HG02943 (cell line): Measurements from ENCODE around the gene TMEM266.

Source experiments
- ATAC-seq: cut with Tn5 transposase; IDR thresholded peaks from one replicate; pipeline ENCODE4 v1.9.1; 2021; ENCODE audit warnings: mild to moderate bottlenecking, low read depth, moderate library complexity; ENCODE audit not compliant: unreplicated experiment

Gene TMEM266

GRCh38 chr15:76199106-76200082 is 139.6 kb downstream of the TMEM266 start:
- ATAC-seq, result no peak

- ATAC-seq, result no peak
These were observed 140.3 kb downstream of the TMEM266 start for GRCh38 chr15:76200083-76200465.

- ATAC-seq, result no peak
These were observed 140.9 kb downstream of the TMEM266 start for GRCh38 chr15:76200641-76201105.

DNA sequence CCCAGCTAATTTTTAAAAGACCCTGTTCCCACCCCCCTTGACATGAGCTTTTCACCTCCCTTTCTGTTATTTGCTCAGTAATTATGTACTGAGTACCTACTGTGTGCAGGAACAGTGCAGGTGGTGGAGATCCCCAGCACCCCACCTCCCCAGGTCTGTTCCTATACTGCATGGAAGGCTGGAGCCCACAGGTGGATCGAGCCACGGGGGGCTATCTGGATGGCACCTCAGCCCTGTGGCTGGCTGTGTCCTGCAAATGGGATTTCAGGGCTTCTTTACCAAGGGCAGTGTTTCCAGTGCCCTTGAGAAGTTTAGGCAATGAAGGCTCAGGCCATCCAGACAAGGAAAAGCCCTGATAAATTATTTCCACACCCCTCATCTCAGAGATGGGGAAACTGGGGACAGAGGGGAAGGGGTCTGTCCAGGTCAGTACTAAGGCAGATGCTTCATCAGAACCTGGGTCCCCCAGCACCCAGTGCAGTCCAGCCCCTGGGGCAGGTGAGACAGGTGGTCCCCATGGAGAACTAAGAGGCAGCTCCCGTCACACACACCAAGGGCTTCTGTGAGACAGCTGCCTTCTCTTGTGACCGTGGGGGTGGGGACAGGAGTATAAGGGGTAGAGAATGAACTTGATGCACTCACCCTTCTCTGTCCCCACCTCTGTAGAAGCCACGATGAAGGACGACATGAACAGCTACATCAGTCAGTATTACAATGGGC is 141.9 kb downstream of the TMEM266 start:
- ATAC-seq, result no peak

- no peak for ATAC-seq
These were observed 143.7 kb downstream of the TMEM266 start for GRCh38 chr15:76203346-76204108.

DNA sequence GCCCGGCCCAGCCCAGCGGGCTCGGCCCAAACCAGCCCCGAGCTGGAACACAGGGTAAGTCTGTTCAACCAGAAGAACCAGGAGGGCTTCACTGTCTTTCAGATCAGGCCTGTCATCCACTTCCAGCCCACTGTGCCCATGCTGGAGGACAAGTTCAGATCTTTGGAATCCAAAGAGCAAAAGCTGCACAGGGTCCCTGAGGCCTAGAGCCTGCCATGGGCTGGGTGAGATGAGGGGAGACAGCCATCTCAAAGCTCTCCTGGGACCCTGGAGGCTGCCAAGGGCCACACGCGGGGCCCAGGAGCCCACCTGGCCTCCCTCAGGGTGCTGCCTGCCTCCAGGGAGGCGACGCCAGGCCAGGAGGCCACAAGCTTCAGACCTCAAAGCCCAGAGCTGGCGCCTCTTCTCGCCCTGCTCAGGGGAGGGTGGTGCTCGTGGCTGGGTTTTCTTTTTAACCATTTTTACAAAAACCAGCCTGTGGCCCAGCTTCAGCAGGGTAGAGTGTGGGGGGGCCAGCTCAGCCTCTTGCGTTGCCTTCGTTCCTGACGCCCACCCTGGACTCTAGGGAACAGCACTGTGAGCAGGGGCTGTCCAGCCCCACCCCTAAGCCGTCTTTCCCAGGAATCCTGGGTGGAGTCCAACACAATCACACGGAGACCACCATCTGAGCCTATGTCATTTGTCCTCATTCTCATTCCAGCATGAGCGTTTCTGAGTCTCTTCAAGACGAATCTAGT is 144.5 kb downstream of the TMEM266 start:
- ATAC-seq, result no peak

GRCh38 chr15:76204916-76205460 is 145.2 kb downstream of the TMEM266 start:
- no peak for ATAC-seq

- ATAC-seq, result no peak
These were observed 146.7 kb downstream of the TMEM266 start for GRCh38 chr15:76206325-76206976.

- ATAC-seq, result no peak
These were observed 148.4 kb downstream of the TMEM266 start for GRCh38 chr15:76208084-76208785.

- ATAC-seq, result no peak
These were observed 149.1 kb downstream of the TMEM266 start for GRCh38 chr15:76208786-76209424.

GRCh38 chr15:76209523-76209922 is 149.7 kb downstream of the TMEM266 start:
- no peak for ATAC-seq

- ATAC-seq, result no peak
These were observed 150.2 kb downstream of the TMEM266 start for GRCh38 chr15:76209942-76210341.

- no peak for ATAC-seq
These were observed 155.8 kb downstream of the TMEM266 start for GRCh38 chr15:76215634-76216033.

DNA sequence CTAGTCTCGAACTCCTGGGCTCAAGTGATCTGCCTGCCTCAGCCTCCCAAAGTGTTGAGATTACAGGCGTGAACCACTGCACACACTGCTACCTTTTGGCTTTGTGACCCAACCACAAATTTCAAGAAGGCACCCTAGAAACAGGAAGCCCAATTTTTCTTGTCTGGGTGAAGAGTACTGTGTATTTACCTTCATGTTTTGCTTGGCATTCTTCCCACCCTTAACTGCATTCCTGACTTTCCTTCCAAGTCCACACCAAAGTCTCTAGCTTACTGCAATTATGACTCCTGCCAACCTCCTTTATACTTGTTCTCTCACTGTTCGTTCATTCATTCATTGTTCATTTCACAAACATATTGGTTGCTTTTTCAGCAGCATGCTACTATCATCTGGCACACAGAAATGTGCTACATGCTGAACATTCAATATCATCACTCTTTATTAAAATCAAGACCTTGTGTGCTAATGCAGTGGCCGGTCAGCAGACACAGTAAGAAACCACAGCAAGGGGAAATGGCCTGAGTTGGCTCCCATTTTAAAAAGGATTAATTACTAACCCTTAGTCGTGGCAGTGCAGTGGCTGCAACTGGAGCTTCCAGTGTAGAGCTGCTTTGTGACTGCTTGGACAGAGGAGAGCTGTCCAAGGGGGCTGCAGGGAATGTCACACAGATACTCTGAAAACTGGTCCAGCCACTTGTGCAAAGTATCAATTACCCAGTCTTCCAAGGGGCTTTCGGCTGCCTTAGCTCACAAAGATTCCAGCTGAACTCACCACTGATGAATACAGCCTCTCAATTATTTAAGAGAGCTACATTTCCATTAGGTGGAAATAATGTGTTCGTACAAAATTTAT is 157.5 kb downstream of the TMEM266 start:
- ATAC-seq, result no peak

DNA sequence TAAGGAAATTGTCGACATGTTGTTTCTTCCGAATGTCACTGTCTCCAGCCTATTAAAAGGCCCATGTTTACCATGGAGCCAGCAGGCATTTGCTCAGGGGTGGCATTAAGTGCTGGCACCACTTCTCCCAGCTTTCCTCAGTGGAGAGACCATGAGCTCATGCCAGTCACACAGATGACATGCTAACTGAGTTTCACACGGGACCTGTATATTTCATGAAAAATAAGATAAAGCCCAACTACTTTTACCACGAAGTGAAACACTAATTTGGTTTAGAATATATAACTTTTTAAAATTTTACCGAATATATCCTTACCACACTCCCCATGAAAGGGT is 158.1 kb downstream of the TMEM266 start:
- ATAC-seq, result no peak

DNA sequence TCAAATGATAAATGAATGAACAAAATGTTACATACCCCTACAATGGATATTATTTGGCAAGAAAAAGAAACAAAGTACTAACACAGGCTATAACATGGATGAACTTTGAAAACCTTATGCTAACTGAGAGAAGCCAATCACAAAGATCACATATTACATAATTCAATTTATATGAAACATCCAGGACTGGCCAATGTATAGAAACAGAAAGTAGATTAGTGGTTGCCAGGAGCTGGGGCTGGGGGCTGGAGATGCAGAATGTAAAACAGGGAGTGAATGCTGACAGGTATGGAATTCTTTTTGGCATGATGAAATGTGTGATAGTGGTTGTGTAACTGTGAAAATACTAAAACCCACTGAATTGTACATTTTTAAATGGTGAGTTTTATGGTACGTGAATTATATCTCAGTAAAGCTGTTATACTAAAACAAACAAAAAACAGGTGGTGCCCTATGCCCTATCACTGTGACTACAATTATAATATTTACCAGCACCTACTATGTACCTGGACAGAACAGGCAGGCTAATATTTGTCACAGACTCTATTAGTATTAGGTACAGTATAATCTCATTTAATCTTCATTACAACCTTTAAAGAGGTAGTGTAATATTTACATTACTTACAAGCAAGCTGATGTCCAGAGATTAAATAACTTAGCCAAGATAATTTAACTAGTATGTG is 161.4 kb downstream of the TMEM266 start:
- no peak for ATAC-seq

GRCh38 chr15:76222159-76222558 is 162.4 kb downstream of the TMEM266 start:
- no peak for ATAC-seq
